GM10248 (cell line): ENCODE measurements around the gene MYH9.

Experiments used
- CTCF ChIA-PET: fragments of 300-600 bp; sonication (Branson Sonifier 250); formaldehyde crosslinking; extraction: SDS; loops from one replicate; lab custom pipeline; 2021; ENCODE audit warnings: antibody characterized with exemption; lab: Yijun Ruan, JAX
- POLR2A ChIA-PET: fragments of 350-650 bp; sonication (Branson Sonifier 250); formaldehyde crosslinking; extraction: SDS; loops from one replicate; lab custom pipeline; 2020; ENCODE audit warnings: antibody characterized with exemption; lab: Yijun Ruan, JAX
- DNase-seq: peaks from one replicate; pipeline ENCODE4 v3.0.0; 2012; ENCODE audit errors: extremely low spot score
- CTCF ChIP-seq: IDR thresholded peaks from 2 replicates; pipeline ENCODE4 v1.5.1; 2012; ENCODE audit warnings: mild to moderate bottlenecking, low read depth; ENCODE audit errors: extremely low read depth, missing control alignments, control extremely low read depth

The MYH9 gene

DNA sequence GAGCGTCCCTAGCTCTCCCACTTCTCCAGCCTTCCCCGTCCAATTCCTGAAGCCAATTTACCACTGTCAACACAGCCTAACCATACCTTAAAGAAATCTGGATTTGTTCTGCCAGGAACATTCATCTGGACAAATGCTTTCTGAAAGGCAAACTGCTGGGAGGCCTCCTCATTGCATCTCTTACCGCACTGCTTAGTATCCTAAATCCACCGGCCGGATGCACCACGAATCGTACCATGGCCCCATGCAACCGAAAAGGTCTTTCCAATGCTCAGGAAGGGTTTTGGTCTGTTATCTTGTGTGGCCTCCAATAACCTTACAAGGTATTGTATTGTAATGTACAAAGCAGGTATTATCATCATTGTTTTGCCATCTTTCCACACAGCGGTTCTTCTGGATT is 57.6 kb downstream of the MYH9 start:
- POLR2A ChIA-PET, result no interaction called here
- no peak for TF ChIP-seq CTCF
- no peak for DNase-seq
- CTCF ChIA-PET, result no interaction called here

- no peak for TF ChIP-seq CTCF
- POLR2A ChIA-PET, result interaction anchor here (0.6 kb wide), 1 partner anchor 27 kb away, joined by 3 read pairs; no protein-coding TSS in a partner anchor
- CTCF ChIA-PET, result interaction anchor here (1.4 to 3.5 kb wide), 5 partner anchors 28 to 139 kb away, joined by 3 to 22 read pairs (median 4); no protein-coding TSS in a partner anchor
- no peak for DNase-seq
Observed at GRCh38 chr22:36329254-36330078, 58.3 kb downstream of the MYH9 start.

DNA sequence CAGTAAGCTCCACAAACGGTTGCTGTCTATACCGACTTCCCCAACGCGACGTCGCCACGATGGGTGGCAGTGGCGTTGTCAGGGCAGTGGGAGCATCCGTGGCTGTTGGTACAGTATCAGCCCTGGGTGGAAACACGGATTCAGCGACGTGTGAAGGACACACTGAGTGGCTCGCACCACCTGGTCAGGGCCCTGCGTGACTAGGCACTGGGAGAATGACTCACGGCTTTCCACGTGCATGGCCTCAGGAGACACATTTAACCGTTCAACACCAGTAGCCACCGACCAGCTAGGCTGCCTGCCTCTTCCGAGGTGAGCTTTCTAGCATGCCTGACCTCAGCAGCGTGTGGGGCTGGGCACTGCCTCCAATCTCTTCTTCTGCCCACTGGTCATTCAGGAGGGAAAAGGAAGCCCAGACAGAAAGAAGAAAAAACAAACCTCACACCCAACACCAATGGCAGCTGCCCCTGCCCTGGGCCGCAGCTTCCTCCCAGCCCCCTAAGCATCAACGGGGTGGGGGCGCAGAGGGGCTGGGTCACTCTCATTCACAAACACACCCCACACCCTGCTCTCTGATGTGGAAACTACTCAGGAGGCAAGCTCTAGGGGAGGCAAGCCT is 59.0 kb downstream of the MYH9 start:
- no peak for TF ChIP-seq CTCF
- no peak for DNase-seq
- ChIA-PET POLR2A (interaction anchor here (0.6 to 0.7 kb wide), 2 partner anchors 17 to 28 kb away, joined by 3 read pairs; no protein-coding TSS in a partner anchor), CTCF (interaction anchor here (1.1 to 3.5 kb wide), 8 partner anchors 16 to 142 kb away, joined by 3 to 22 read pairs (median 4); no protein-coding TSS in a partner anchor)

DNA sequence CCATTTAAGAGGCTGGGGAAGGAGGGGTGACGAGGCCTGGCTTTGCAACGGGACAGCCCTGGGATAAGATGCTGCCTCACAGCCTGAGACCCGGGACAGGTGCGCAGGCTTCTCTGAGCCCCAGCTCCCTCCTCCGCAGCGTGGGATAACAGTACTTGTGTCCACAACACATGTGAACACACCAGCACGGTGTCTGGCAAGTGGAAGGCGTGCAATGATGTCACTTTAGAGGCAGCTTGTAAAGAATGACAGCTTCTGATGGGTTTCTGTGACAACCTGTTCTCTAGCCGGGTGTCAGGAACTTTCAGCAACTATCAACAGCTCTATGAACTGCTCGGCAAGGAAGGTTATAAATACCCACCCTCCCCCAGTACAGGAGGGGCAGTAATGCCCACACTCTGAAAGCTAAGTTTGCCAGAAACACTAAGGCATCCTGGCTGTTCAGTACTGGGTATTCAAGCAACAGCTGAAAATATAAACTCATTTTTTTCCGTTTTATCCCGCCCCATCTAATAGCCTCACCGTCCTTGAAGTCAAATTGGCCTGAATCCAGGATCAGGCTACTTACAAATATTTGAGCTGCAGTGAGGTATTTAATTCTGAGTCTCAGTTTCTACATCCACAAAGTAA is 59.7 kb downstream of the MYH9 start:
- TF ChIP-seq CTCF, result no peak
- POLR2A ChIA-PET, result interaction anchor here (0.5 to 0.7 kb wide), 3 partner anchors 9 to 181 kb away, joined by 3 to 8 read pairs (median 4); no protein-coding TSS in a partner anchor
- CTCF ChIA-PET, result interaction anchor here (0.9 to 3.5 kb wide), 10 partner anchors 13 to 142 kb away, joined by 3 to 22 read pairs (median 4); no protein-coding TSS in a partner anchor
- DNase-seq, result no peak

- no peak for TF ChIP-seq CTCF
- no peak for DNase-seq
- ChIA-PET POLR2A (no interaction called here), CTCF (interaction anchor here (0.9 to 3.5 kb wide), 4 partner anchors 8 to 144 kb away, joined by 3 to 22 read pairs (median 7); no protein-coding TSS in a partner anchor)
Observed at GRCh38 chr22:36326178-36327161, 61.3 kb downstream of the MYH9 start.
